Measurements from ENCODE around the gene CXCL10. TPM values are rescaled to one million over a fixed set of nuclear protein-coding genes. Genes with fewer than 3 reads are reported as not detected.

Gene CXCL10
- total RNA-seq, 1 experiment from 2014 or later, result not detected

- Histone ChIP-seq H3K9me3 (ENCODE audit: control insufficient read depth, insufficient read depth, low read depth, low read length) (no peaks in the 10 kb centered on the region), H3K4me3 (ENCODE audit: low read depth in 2 of 2, low read length in 2 of 2) (no peak overlapping the region), H3K4me1 (ENCODE audit: control insufficient read depth, insufficient read depth, low read length) (no peaks in the 10 kb centered on the region), H3K27me3 (ENCODE audit: control insufficient read depth, insufficient read depth, low read length) (no peaks in the 10 kb centered on the region; the same call in none of the 2 replicates), H3K36me3 (ENCODE audit: control insufficient read depth, insufficient read depth, low read length) (no peaks in the 10 kb centered on the region), H3K27ac (ENCODE audit: low read length) (no peak overlapping the region)
- POLR2A ChIA-PET, result no interaction called here
- ATAC-seq (no peak), DNase-seq (ENCODE audit: low read depth, low spot score) (no peak)
- no TSS peak for BruUV-seq (replicated peaks)
- CTCF ChIA-PET, result no interaction called here
- TF ChIP-seq TCF7L2 (IDR thresholded peaks at IDR 0.05; ENCODE audit: low read depth, low read length) (no peak), POLR2AphosphoS5 (IDR thresholded peaks at IDR 0.05; ENCODE audit: low read depth, low read length) (no peak), REST (IDR thresholded peaks at IDR 0.05; ENCODE audit: insufficient read depth in 1 of 2, low read depth in 2 of 2, low read length in 1 of 2) (no peak), CTCF (IDR thresholded peaks at IDR 0.05) (no peak), SIN3A (IDR thresholded peaks at IDR 0.05; ENCODE audit: borderline replicate concordance, insufficient read depth, low read depth, low read length) (no peak)
- in situ Hi-C loops (cut with HindIII; ENCODE audit: low pct_unique_long_range_greater_than_20kb, low sequenced_read_pairs), result no loop called here
- intact Hi-C loops (cut with micrococcal nuclease; ENCODE audit: unreplicated experiment), result no loop called here
Observed at GRCh38 chr4:76010576-76010975, 12.7 kb downstream of the CXCL10 start.

- in situ Hi-C loops (cut with HindIII; ENCODE audit: low pct_unique_long_range_greater_than_20kb, low sequenced_read_pairs), result no loop called here
- CTCF ChIA-PET, result no interaction called here
Observed at GRCh38 chr4:76009311-76009710, 14.0 kb downstream of the CXCL10 start.

More at GRCh38 chr4:76009311-76009710, 14.0 kb downstream of the CXCL10 start:
- Histone ChIP-seq H3K4me1 (ENCODE audit: control insufficient read depth, insufficient read depth, low read length) (no peaks in the 10 kb centered on the region), H3K36me3 (ENCODE audit: control insufficient read depth, insufficient read depth, low read length) (no peaks in the 10 kb centered on the region), H3K9me3 (ENCODE audit: control insufficient read depth, insufficient read depth, low read depth, low read length) (no peaks in the 10 kb centered on the region), H3K27me3 (ENCODE audit: control insufficient read depth, insufficient read depth, low read length) (no peaks in the 10 kb centered on the region; the same call in none of the 2 replicates), H3K27ac (ENCODE audit: low read length) (no peak overlapping the region), H3K4me3 (ENCODE audit: low read depth in 2 of 2, low read length in 2 of 2) (no peak overlapping the region)
- ATAC-seq, result no peak
- intact Hi-C loops (cut with micrococcal nuclease; ENCODE audit: unreplicated experiment), result no loop called here
- TF ChIP-seq SIN3A (IDR thresholded peaks at IDR 0.05; ENCODE audit: borderline replicate concordance, insufficient read depth, low read depth, low read length), result no peak
- TF ChIP-seq CTCF (IDR thresholded peaks at IDR 0.05), result no peak
- no peak for TF ChIP-seq REST (IDR thresholded peaks at IDR 0.05; ENCODE audit: insufficient read depth in 1 of 2, low read depth in 2 of 2, low read length in 1 of 2)
- no peak for TF ChIP-seq TCF7L2 (IDR thresholded peaks at IDR 0.05; ENCODE audit: low read depth, low read length)
- TF ChIP-seq POLR2AphosphoS5 (IDR thresholded peaks at IDR 0.05; ENCODE audit: low read depth, low read length), result no peak
- no TSS peak for BruUV-seq (replicated peaks)
- POLR2A ChIA-PET, result no interaction called here
- no peak for DNase-seq (ENCODE audit: low read depth, low spot score)

Measured in Panc1 (cell line).